ENCODE results near the gene CCNYL1. TPM values are rescaled to one million over a fixed set of nuclear protein-coding genes. Genes with fewer than 3 reads are reported as not detected.

CCNYL1 gene
- polyA plus RNA-seq, 3 donors = 4.1 to 10.6 (median 4.6) TPM

DNA sequence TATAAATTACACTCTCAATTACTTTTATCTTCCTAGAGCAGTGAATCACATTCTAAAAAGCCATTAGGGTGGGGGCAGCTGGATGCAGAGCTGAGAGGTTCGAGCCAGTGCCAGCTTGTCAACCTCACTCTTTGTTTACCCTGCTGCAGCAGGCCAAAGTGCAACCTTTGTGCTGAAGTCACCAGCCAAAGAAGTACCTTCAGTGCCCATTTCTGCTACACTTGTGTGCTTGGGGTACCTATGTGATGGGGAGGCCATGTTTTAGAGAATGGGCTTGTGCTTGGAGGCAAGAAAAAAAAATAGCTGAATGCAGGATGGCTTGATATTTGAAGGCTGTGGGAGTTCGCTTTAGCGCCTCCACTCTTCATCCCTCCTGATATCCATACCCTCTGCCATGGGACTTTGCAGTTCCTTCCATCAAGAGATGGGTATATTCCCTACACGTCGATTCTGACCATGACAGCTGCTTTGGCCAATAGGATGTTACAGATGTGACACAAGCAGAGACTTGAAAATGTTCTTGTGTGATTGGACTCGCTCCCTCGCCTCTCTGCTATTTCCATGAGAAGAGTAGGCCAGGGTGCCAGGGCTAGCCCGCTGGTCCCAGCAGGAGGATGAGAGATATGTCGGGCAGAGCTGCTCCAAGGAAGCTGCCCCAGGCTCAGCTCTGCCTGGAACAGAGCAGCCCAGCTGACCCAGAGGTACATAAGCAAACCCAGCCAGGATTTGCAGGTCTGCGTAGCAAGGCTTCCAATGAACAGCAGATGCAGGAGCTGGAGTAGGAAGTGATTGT is 71.0 kb downstream of the CCNYL1 start:
- H3K9ac ChIP-seq (ENCODE audit: insufficient read depth, low read length, poor library complexity, severe bottlenecking) = no peak overlapping the region
- H2AFZ ChIP-seq (ENCODE audit: insufficient read depth, low read depth, low read length, poor library complexity, severe bottlenecking) = no peak overlapping the region
- H3K79me2 ChIP-seq (ENCODE audit: insufficient read depth, low read length) = no peaks in the 10 kb centered on the region
- Mint-ChIP-seq H3K36me3 (no peaks in the 10 kb centered on the region), H3K4me1 (peaks cover 27% of the 10 kb centered on the region), H3K9me3 (peaks cover 0 to 2% (median 0%) of the 10 kb centered on the region in 7 donors), H3K27ac (no peak overlapping the region), H3K27me3 (ENCODE audit: low read depth in 3 of 3) (peaks cover 0 to 1% (median 0%) of the 10 kb centered on the region in 3 donors), H3K4me3 (no peak overlapping the region)
- H3K36me3 ChIP-seq (replicated peaks in 1 of 2; ENCODE audit: control insufficient read depth in 1 of 2, insufficient read depth in 2 of 2, low read length in 2 of 2) = no peaks in the 10 kb centered on the region
- no peak overlapping the region for H3K27ac ChIP-seq (ENCODE audit: low read depth in 1 of 2, low read length in 2 of 2)
- no peak overlapping the region for H3K4me2 ChIP-seq (replicated peaks; ENCODE audit: extremely low read depth, low read length, poor library complexity, severe bottlenecking)
- H3K9me3 ChIP-seq (replicated peaks in 1 of 2; ENCODE audit: control insufficient read depth in 1 of 2, insufficient read depth in 1 of 2, low read length in 2 of 2) = no peaks in the 10 kb centered on the region
- TF ChIP-seq, protein P1, sequence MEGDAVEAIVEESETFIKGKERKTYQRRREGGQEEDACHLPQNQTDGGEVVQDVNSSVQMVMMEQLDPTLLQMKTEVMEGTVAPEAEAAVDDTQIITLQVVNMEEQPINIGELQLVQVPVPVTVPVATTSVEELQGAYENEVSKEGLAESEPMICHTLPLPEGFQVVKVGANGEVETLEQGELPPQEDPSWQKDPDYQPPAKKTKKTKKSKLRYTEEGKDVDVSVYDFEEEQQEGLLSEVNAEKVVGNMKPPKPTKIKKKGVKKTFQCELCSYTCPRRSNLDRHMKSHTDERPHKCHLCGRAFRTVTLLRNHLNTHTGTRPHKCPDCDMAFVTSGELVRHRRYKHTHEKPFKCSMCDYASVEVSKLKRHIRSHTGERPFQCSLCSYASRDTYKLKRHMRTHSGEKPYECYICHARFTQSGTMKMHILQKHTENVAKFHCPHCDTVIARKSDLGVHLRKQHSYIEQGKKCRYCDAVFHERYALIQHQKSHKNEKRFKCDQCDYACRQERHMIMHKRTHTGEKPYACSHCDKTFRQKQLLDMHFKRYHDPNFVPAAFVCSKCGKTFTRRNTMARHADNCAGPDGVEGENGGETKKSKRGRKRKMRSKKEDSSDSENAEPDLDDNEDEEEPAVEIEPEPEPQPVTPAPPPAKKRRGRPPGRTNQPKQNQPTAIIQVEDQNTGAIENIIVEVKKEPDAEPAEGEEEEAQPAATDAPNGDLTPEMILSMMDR (IDR thresholded peaks at IDR 0.05) = no peak
- no peak for DNase-seq
- intact Hi-C loops (cut with micrococcal nuclease) = no loop called here
- H3K4me3 ChIP-seq (replicated peaks in 1 of 3; ENCODE audit: low read depth in 2 of 3, low read length in 3 of 3) = no peak overlapping the region
- H3K4me1 ChIP-seq (ENCODE audit: control insufficient read depth in 1 of 2, insufficient read depth in 2 of 2, low read length in 2 of 2) = peaks cover 21 to 28% of the 10 kb centered on the region in 2 donors
- no peaks in the 10 kb centered on the region for H3K27me3 ChIP-seq (ENCODE audit: control insufficient read depth in 2 of 2, insufficient read depth in 2 of 2, low read length in 2 of 2)
- H4K20me1 ChIP-seq (ENCODE audit: insufficient read depth, low read length) = no peaks in the 10 kb centered on the region
- WGBS (ENCODE audit: insufficient coverage) = 94% methylated on average over 6 of the region's 10 CpGs

DNA sequence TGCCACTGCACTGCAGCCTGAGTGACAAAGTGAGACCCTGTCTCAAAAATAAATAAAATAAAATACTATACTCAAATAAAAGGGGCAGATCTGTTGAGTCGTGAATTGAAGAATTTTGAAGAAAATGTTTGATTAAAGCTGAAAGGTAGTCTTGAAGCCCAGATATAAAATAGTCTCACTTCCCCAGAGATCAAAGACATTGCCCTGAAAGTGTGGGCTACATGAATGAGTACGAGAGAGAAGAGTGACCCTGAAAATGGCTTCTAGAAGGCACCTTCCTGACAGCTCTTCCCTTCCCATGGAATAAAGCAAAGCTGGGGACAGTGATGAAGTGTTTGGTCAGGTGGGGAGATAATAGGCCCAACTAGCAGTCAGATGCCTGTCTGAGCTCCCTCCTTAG is 72.1 kb downstream of the CCNYL1 start:
- Histone ChIP-seq H3K36me3 (replicated peaks in 1 of 2; ENCODE audit: control insufficient read depth in 1 of 2, insufficient read depth in 2 of 2, low read length in 2 of 2) (no peaks in the 10 kb centered on the region), H3K27ac (ENCODE audit: low read depth in 1 of 2, low read length in 2 of 2) (no peak overlapping the region), H4K20me1 (ENCODE audit: insufficient read depth, low read length) (no peaks in the 10 kb centered on the region), H3K4me2 (replicated peaks; ENCODE audit: extremely low read depth, low read length, poor library complexity, severe bottlenecking) (no peak overlapping the region), H3K9ac (ENCODE audit: insufficient read depth, low read length, poor library complexity, severe bottlenecking) (no peak overlapping the region), H2AFZ (ENCODE audit: insufficient read depth, low read depth, low read length, poor library complexity, severe bottlenecking) (no peak overlapping the region), H3K9me3 (replicated peaks in 1 of 2; ENCODE audit: control insufficient read depth in 1 of 2, insufficient read depth in 1 of 2, low read length in 2 of 2) (no peaks in the 10 kb centered on the region), H3K4me3 (replicated peaks in 1 of 3; ENCODE audit: low read depth in 2 of 3, low read length in 3 of 3) (no peak overlapping the region), H3K4me1 (ENCODE audit: control insufficient read depth in 1 of 2, insufficient read depth in 2 of 2, low read length in 2 of 2) (peaks cover 26 to 32% of the 10 kb centered on the region in 2 donors), H3K27me3 (ENCODE audit: control insufficient read depth in 2 of 2, insufficient read depth in 2 of 2, low read length in 2 of 2) (no peaks in the 10 kb centered on the region), H3K79me2 (ENCODE audit: insufficient read depth, low read length) (no peaks in the 10 kb centered on the region)
- WGBS (ENCODE audit: insufficient coverage) = no CpG with 5 or more reads among the region's 2 CpGs
- TF ChIP-seq, protein P1 (IDR thresholded peaks at IDR 0.05) = no peak
- H3K27me3 Mint-ChIP-seq (ENCODE audit: low read depth in 3 of 3) = no peaks in the 10 kb centered on the region
- H3K27ac Mint-ChIP-seq = peak overlapping the region in 1 of 7 donors; percentile 57
- H3K4me1 Mint-ChIP-seq = peaks cover 33% of the 10 kb centered on the region
- intact Hi-C loops (cut with micrococcal nuclease) = no loop called here
- no peak for DNase-seq
- no peak overlapping the region for H3K4me3 Mint-ChIP-seq
- H3K9me3 Mint-ChIP-seq = peaks cover 0 to 2% (median 0%) of the 10 kb centered on the region in 7 donors
- H3K36me3 Mint-ChIP-seq = no peaks in the 10 kb centered on the region
